ENCODE measurements around the gene LRP5. TPM values are rescaled to one million over a fixed set of nuclear protein-coding genes. Genes with fewer than 3 reads are reported as not detected.
A peak's percentile ranks its signal among the peaks of the same experiment; 100 is the strongest.

Gene LRP5
- total RNA-seq, 2 donors from 2014 or later, result 81.0 to 110 TPM

DNA sequence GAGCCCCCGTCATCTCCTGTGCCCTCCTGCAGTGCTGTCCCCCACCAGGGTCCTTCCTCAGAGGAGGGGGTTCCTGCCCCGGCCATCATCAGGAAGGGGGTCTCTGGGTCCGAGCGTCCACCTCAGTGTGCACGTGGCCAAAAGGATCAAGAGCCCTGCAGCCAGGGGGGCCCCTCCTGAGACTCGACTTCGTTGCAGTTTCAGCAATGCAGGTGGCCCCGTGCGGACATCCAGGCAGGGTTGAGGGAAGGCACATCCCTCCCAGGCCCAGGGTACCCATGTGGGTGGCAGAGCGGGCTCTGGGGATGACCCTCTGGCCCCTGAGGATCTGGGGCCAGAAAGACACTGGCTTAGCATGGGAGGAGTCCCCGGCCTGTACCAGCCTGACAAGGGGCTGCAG is 41.3 kb downstream of the LRP5 start:
- peaks cover 4% of the 10 kb centered on the region for H3K4me1 ChIP-seq
- no peak overlapping the region for H3K9ac ChIP-seq (ENCODE audit: low read depth in 2 of 2, low read length in 2 of 2)
- no peaks in the 10 kb centered on the region for H3K36me3 ChIP-seq
- intact Hi-C loops (cut with DNase I), result no loop called here
- DNase-seq, result no peak
- H3K4me3 ChIP-seq, result no peak overlapping the region
- peak overlapping the region; percentile 58 for H3K27ac ChIP-seq
- H3K9me3 ChIP-seq, result no peaks in the 10 kb centered on the region
- TF ChIP-seq, protein P1, sequence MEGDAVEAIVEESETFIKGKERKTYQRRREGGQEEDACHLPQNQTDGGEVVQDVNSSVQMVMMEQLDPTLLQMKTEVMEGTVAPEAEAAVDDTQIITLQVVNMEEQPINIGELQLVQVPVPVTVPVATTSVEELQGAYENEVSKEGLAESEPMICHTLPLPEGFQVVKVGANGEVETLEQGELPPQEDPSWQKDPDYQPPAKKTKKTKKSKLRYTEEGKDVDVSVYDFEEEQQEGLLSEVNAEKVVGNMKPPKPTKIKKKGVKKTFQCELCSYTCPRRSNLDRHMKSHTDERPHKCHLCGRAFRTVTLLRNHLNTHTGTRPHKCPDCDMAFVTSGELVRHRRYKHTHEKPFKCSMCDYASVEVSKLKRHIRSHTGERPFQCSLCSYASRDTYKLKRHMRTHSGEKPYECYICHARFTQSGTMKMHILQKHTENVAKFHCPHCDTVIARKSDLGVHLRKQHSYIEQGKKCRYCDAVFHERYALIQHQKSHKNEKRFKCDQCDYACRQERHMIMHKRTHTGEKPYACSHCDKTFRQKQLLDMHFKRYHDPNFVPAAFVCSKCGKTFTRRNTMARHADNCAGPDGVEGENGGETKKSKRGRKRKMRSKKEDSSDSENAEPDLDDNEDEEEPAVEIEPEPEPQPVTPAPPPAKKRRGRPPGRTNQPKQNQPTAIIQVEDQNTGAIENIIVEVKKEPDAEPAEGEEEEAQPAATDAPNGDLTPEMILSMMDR (IDR thresholded peaks at IDR 0.05), result no peak
- no peaks in the 10 kb centered on the region for H3K27me3 ChIP-seq

DNA sequence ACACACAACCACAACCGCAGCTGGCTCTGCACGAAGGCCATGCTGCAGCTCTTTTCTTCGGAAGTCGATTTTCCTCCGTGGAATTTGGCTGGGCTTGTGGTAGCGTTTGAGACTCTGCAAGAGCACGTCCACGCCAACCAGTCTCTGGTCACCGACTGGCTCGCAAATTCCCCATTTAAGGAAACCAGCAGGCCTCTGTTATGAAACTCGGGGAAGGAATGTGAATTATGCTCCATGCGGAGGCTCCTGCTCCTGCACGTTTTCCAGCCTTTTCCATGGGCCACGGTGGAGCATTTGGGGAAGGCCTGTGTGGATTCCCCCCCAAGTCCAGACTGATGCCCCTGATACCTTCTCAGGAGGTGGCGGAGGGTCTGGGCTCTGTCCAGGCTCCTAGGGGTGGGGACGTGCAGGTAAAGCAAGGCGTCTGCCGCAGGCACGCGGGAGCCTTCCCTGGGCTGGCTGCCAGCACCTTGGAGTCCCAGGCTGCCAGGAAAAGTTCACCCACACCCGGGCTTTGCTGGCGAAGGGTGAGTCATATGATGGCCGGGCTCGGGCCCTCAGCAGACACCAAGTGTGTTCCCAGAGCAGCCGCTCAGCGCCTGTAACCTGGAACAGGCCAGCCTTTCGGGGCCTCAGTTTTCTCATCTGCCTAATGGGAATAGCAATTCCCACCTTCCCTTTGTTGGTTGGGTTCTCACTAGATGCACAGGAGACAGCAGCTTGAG is 41.9 kb downstream of the LRP5 start:
- H3K9ac ChIP-seq (ENCODE audit: low read depth in 2 of 2, low read length in 2 of 2), result peak overlapping the region; percentile 56 to 69
- intact Hi-C loops (cut with DNase I), result no loop called here
- H3K4me1 ChIP-seq, result peaks cover 4% of the 10 kb centered on the region

DNA sequence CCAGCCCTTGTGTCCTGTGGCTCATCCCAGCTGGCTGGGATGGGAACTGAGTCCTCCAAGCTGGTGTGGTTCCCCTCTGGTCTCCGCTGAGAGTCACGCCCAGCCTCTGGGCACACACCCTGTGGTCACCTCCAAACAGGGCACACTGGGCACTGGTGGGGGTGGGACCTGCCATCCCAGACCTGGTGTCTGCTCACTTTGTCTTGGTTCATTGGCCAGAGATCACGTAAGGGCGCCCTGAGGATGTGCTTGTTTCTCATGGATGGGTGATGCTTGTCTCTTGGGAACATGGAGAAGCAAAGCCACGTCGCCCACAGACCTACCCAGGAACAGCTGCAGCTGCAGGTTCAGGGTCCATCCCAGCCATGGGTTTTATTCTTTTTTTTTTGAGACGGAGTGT is 43.1 kb downstream of the LRP5 start:
- TF ChIP-seq, protein P1 (IDR thresholded peaks at IDR 0.05), result no peak
- no peak for DNase-seq
- Histone ChIP-seq H3K27me3 (no peaks in the 10 kb centered on the region), H3K9me3 (no peaks in the 10 kb centered on the region), H3K27ac (no peak overlapping the region), H3K4me3 (no peak overlapping the region), H3K36me3 (no peaks in the 10 kb centered on the region), H3K4me1 (peaks cover 4% of the 10 kb centered on the region), H3K9ac (ENCODE audit: low read depth in 2 of 2, low read length in 2 of 2) (no peak overlapping the region)
- intact Hi-C loops (cut with DNase I), result no loop called here

More for the DNA sequence above, 41.9 kb downstream of the LRP5 start:
- peak; percentile 91 for DNase-seq
- Histone ChIP-seq H3K4me3 (no peak overlapping the region), H3K27ac (peak overlapping the region; percentile 58), H3K36me3 (no peaks in the 10 kb centered on the region), H3K27me3 (no peaks in the 10 kb centered on the region), H3K9me3 (no peaks in the 10 kb centered on the region)
- TF ChIP-seq, protein P1 (IDR thresholded peaks at IDR 0.05), result no peak

DNA sequence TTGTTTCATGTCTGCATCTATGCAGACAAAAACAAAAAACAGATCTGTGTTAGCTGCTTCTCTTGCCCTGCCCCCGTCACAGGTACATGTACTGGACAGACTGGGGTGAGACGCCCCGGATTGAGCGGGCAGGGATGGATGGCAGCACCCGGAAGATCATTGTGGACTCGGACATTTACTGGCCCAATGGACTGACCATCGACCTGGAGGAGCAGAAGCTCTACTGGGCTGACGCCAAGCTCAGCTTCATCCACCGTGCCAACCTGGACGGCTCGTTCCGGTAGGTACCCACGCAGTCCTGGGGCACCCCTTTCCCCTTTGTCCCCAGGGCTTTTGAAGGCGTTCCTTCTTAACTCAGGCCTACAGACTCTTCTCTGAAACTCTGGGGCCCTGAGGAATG is 45.2 kb downstream of the LRP5 start:
- Histone ChIP-seq H3K27me3 (no peaks in the 10 kb centered on the region), H3K27ac (no peak overlapping the region), H3K36me3 (no peaks in the 10 kb centered on the region), H3K9me3 (no peaks in the 10 kb centered on the region), H3K4me3 (no peak overlapping the region), H3K4me1 (peaks cover 4% of the 10 kb centered on the region), H3K9ac (ENCODE audit: low read depth in 2 of 2, low read length in 2 of 2) (no peak overlapping the region)
- TF ChIP-seq, protein P1 (IDR thresholded peaks at IDR 0.05), result no peak
- intact Hi-C loops (cut with DNase I), result no loop called here
- no peak for DNase-seq

DNA sequence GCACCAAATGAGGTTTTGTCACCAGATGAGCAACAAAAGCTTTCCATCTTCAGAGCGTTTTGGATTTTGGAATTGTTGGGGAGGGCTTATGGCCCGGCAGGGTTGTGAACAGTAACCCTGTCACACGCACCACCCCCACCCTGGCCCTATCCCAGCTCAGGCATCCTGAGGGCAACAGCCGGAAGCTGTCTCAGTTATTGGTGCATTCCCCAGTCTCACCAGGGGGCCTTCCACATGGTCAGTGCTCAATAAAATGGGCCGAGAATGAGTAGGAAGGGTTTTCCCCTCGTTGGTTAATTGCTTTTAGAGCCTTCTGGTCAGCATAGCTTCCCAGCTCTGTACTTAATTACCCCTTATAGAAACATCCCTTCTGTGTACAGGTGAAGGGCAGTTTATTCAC is 46.0 kb downstream of the LRP5 start:
- H3K36me3 ChIP-seq, result no peaks in the 10 kb centered on the region
- H3K4me3 ChIP-seq, result no peak overlapping the region
- H3K27me3 ChIP-seq, result no peaks in the 10 kb centered on the region
- peaks cover 4% of the 10 kb centered on the region for H3K4me1 ChIP-seq
- H3K9ac ChIP-seq (ENCODE audit: low read depth in 2 of 2, low read length in 2 of 2), result no peak overlapping the region
- intact Hi-C loops (cut with DNase I), result no loop called here
- no peak for DNase-seq
- TF ChIP-seq, protein P1 (IDR thresholded peaks at IDR 0.05), result no peak
- no peak overlapping the region for H3K27ac ChIP-seq
- H3K9me3 ChIP-seq, result no peaks in the 10 kb centered on the region

Data from colonic mucosa (tissue), 4 donors.